IPS-15b (cell line): ENCODE data around the gene PRRG2.

Experiments
- H3K27me3 ChIP-seq: one replicate; pipeline ENCODE4 v1.6.1; 2013; ENCODE audit warnings: low read length; ENCODE audit not compliant: control insufficient read depth, insufficient read depth
- H3K36me3 ChIP-seq: one replicate; pipeline ENCODE4 v1.6.1; 2013; ENCODE audit warnings: low read length; ENCODE audit not compliant: control insufficient read depth, insufficient read depth
- H3K4me1 ChIP-seq: one replicate; pipeline ENCODE4 v1.6.1; 2013; ENCODE audit warnings: mild to moderate bottlenecking, low read length; ENCODE audit not compliant: control insufficient read depth, insufficient read depth
- H3K4me3 ChIP-seq: one replicate; pipeline ENCODE4 v1.5.1; 2013; ENCODE audit warnings: low read depth, low read length
- H3K9ac ChIP-seq: one replicate; pipeline ENCODE4 v1.6.1; 2013; ENCODE audit warnings: low read depth, mild to moderate bottlenecking, low read length
- H3K9me3 ChIP-seq: one replicate; pipeline ENCODE4 v1.6.1; 2013; ENCODE audit warnings: mild to moderate bottlenecking, low read length; ENCODE audit not compliant: control insufficient read depth, insufficient read depth

PRRG2 gene

GRCh38 chr19:49574206-49574755 lies 6.8 kb upstream of the PRRG2 start:
- Histone ChIP-seq H3K4me3 (no peak overlapping the region), H3K9me3 (no peaks in the 10 kb centered on the region), H3K27me3 (no peaks in the 10 kb centered on the region), H3K4me1 (peaks cover 6% of the 10 kb centered on the region), H3K36me3 (peaks cover 6% of the 10 kb centered on the region), H3K9ac (no peak overlapping the region)

GRCh38 chr19:49579193-49579592 lies 1.9 kb upstream of the PRRG2 start:
- Histone ChIP-seq H3K36me3 (peaks cover 6% of the 10 kb centered on the region), H3K4me3 (peak overlapping the region; percentile 99), H3K4me1 (peaks cover 5% of the 10 kb centered on the region), H3K9me3 (no peaks in the 10 kb centered on the region), H3K9ac (peak overlapping the region; percentile 98), H3K27me3 (no peaks in the 10 kb centered on the region)

GRCh38 chr19:49579947-49580263 lies 1.2 kb upstream of the PRRG2 start:
- Histone ChIP-seq H3K36me3 (peaks cover 6% of the 10 kb centered on the region), H3K4me1 (peaks cover 5% of the 10 kb centered on the region), H3K9ac (peak overlapping the region; percentile 98), H3K4me3 (peak overlapping the region; percentile 99), H3K27me3 (no peaks in the 10 kb centered on the region), H3K9me3 (no peaks in the 10 kb centered on the region)

DNA sequence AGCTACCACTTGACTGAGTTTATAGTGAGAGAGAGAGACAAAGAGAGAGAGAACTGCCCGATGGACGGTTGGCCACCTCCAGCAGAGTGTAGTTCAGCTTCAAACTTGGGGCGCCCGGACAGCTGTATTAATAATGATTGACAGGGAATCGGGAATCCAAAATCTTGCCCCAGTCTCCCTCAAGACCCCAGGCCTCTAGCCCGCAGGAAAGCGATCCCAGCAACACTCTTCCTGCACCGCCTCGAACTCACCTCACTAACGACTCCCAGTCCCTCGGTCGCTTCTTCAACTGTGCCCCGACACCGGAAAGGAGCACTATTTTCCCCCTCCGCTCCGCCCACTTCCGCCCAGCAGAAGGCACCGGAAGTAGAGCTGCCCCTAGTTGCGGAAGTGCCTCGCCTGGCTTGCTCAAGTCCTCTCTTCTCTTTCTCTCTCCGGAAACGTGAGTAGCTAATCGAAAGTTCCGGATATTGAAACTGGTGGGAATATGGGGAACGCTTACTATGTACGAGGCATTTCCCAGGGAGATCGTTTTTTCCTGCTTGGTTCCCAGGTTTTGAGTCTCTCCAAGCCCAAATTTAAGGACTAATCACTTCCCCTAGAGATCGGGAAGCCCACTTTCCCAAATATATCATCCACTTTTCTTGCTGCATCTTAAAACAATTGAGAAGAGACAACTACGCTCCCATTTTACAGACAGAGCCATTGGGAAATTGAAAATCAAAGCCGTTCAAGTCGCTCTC lies 681 bp upstream of the PRRG2 start, which contains the start of gene NOSIP:
Gene NOSIP, minus strand, starts transcription at position 293 of the 743 bp plus-strand sequence. CDS start 19,865 bp downstream, outside the sequence.
- Histone ChIP-seq H3K9me3 (no peaks in the 10 kb centered on the region), H3K4me3 (peak within 1 kb of the TSS; percentile 99), H3K27me3 (no peaks in the 10 kb centered on the region), H3K4me1 (peaks cover 9% of the 10 kb centered on the region), H3K9ac (peak within 1 kb of the TSS; percentile 98), H3K36me3 (peaks cover 2% of the 10 kb centered on the region)

GRCh38 chr19:49583239-49583638 lies 2.1 kb downstream of the PRRG2 start:
- no peak overlapping the region for H3K9ac ChIP-seq
- H3K27me3 ChIP-seq, result no peaks in the 10 kb centered on the region
- H3K4me3 ChIP-seq, result no peak overlapping the region
- H3K36me3 ChIP-seq, result no peaks in the 10 kb centered on the region
- no peaks in the 10 kb centered on the region for H3K9me3 ChIP-seq
- H3K4me1 ChIP-seq, result peaks cover 10% of the 10 kb centered on the region

DNA sequence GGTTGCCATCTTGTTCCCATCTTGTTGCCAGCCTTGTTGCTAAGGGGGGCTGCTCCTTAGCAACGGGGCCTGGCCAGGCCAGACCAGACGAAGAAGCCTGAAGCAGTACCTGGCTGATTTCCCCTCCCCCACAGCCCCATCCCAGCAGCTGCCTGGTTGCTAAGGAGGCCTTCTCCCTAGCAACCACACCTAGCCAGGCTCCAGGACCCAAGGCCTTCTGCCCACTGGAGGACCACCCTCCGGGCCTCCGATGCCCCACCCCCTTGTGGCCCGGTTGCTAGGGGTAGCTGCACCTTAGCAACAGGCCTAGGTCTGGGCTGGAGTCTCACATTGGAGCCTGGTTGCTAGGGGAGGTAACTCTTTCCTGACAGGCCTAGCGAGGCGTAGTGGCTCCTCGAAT lies 3.9 kb downstream of the PRRG2 start:
- no peak overlapping the region for H3K9ac ChIP-seq
- no peak overlapping the region for H3K4me3 ChIP-seq
- H3K9me3 ChIP-seq, result no peaks in the 10 kb centered on the region
- H3K4me1 ChIP-seq, result peaks cover 13% of the 10 kb centered on the region
- no peaks in the 10 kb centered on the region for H3K36me3 ChIP-seq
- H3K27me3 ChIP-seq, result no peaks in the 10 kb centered on the region

DNA sequence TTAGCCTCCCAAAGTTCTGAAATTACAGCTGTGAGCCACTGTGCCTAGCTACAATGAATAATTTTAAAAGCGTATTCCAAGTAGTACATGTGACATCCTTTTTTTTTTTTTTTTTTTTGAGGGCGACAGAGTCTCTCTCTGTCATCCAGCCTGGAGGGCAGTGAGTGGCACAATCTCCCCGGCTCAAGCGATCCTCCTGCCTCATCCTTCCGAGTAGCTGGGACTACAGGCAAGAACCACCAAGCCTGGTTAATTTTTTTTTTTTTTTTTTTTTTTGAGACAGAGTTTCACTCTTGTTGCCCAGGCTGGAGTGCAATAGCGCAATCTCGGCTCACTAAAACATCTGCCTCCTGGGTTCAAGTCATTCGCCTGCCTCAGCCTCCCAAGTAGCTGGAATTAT lies 6.1 kb downstream of the PRRG2 start:
- no peak overlapping the region for H3K9ac ChIP-seq
- H3K4me1 ChIP-seq, result peaks cover 8% of the 10 kb centered on the region
- H3K27me3 ChIP-seq, result no peaks in the 10 kb centered on the region
- H3K4me3 ChIP-seq, result no peak overlapping the region
- no peaks in the 10 kb centered on the region for H3K9me3 ChIP-seq
- H3K36me3 ChIP-seq, result no peaks in the 10 kb centered on the region

- no peaks in the 10 kb centered on the region for H3K27me3 ChIP-seq
- no peak overlapping the region for H3K9ac ChIP-seq
- no peaks in the 10 kb centered on the region for H3K9me3 ChIP-seq
- H3K36me3 ChIP-seq, result peaks cover 2% of the 10 kb centered on the region
- H3K4me1 ChIP-seq, result peaks cover 8% of the 10 kb centered on the region
- H3K4me3 ChIP-seq, result no peak overlapping the region
Measured at GRCh38 chr19:49588365-49589122, 7.4 kb downstream of the PRRG2 start.

DNA sequence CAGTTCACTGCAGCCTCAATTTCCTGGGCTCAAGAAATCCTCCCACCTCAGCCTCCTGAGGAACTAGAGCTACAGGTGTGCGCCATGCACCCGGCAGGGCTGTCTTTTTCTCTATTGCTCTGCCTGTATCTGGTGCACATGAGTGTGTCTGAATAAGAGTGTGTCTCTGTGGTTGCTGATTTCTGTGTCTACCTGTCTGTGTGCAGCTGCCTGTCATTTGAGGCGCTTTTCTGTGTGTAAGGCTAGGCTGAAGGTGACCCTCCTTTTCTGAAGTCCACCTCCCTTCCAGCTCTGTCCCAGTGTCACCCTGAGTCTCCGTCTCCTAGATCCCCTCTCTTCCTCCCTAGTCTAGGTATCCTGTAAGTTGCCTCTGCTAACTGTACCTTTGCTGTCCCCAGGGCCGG lies 8.4 kb downstream of the PRRG2 start:
- peaks cover 10% of the 10 kb centered on the region for H3K36me3 ChIP-seq
- peaks cover 14% of the 10 kb centered on the region for H3K4me1 ChIP-seq
- no peaks in the 10 kb centered on the region for H3K9me3 ChIP-seq
- H3K27me3 ChIP-seq, result no peaks in the 10 kb centered on the region
- H3K9ac ChIP-seq, result peak overlapping the region; percentile 54
- H3K4me3 ChIP-seq, result peak overlapping the region; percentile 39

DNA sequence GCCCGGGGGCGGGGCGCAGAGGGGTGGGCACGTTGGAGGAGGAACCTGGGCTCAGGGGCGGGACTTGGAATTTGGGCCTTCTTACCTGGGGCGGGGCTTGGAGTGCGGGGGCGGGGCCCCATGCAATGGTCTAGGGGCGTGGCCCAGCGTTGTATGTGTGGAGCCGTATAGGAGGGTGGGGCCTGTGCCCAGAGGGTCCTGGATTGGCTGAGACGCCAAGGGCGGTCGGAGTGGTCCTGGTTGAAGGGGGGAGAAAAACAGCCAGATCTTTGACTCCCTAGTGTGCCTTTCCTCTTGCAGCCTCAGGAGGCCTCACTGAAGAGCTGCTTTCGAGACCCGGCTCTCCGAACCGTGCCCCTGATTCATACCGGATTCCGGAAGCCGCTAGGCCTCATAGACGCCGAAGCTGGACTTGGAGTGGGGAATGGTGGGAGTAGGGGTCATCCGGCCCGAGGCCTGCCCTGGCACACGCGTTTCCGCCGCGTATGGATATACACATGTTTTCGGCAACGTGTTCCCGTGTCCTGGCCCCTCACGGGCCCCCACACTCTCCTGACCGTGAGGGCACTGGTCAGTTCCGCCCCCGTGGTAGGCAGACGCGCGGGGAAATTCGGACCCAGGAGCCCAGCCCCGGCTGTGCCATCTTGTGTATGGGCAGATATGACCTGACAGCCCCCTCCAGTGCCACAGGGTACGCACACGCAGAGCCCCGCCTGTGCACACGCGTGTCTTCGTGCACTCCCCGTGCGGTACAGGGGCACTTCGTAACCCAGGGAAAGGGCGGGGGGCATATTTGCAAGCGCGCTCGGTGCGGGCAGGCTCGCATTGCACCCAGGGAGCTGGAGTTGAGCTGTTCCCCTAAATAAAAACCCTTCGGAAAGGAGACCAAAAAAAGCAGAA lies 9.2 kb downstream of the PRRG2 start:
- H3K27me3 ChIP-seq, result no peaks in the 10 kb centered on the region
- H3K4me3 ChIP-seq, result peak overlapping the region; percentile 98
- peaks cover 11% of the 10 kb centered on the region for H3K4me1 ChIP-seq
- peaks cover 17% of the 10 kb centered on the region for H3K36me3 ChIP-seq
- H3K9ac ChIP-seq, result peak overlapping the region; percentile 90
- H3K9me3 ChIP-seq, result no peaks in the 10 kb centered on the region

DNA sequence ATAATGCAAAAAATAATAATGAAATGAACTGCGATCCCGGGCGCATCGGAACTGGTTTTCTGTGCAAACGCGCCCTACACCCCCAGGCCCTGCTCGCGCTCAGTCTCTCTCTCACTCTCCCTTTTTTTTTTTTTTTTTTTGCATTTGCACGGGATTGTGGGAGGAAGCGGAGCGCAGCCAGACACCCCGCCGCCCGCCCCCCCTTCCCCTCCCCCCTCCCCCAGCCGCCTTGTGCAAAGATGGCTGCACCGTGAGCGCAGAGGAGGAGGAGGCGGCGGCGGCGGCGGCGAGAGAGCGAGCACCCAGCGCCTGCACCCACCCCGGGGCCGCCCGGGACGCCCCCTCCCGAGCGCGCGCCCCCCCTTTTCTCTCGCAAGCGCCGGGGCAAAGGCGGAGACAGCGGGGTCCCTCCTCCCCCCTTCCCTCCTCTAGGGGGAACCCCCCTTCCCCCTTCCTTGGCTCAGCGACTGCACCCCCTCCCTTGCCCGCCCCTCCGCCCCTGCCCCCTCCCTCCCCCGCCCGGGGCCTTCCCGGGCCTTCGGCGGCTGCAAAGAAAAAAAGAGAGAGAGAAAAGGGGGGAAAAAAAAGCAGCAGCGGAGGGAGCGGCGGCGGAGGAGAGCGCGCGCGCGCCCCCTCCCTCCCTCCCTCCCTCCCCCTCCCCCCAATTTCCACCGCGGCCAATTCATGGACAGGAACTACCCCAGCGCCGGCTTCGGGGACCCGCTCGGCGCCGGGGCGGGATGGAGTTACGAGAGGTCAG lies 10.0 kb downstream of the PRRG2 start, which contains the start of gene PRR12:
Gene PRR12, plus strand, starts transcription at position 212 of the 760 bp plus-strand sequence. Its CDS starts 473 bp downstream, at position 685.
- H3K4me3 ChIP-seq, result peak within 1 kb of the TSS; percentile 98
- H3K4me1 ChIP-seq, result peaks cover 9% of the 10 kb centered on the region
- peak within 1 kb of the TSS; percentile 90 for H3K9ac ChIP-seq
- no peaks in the 10 kb centered on the region for H3K9me3 ChIP-seq
- H3K36me3 ChIP-seq, result peaks cover 22% of the 10 kb centered on the region
- H3K27me3 ChIP-seq, result no peaks in the 10 kb centered on the region
